K562 (cell line): Measurements from ENCODE around the gene ITGAV. TPM values are rescaled to one million over a fixed set of nuclear protein-coding genes. Genes with fewer than 3 reads are reported as not detected.
A peak's percentile ranks its signal among the peaks of the same experiment; 100 is the strongest.

Experiments
- RAD21 ChIP-seq, 2 experiments: fragments of 250-450 bp in 1 of 2; fragments of 450-650 bp in 1 of 2; sonication (Bioruptor Pico) in 1 of 2; formaldehyde crosslinking in 1 of 2; IDR thresholded peaks in 1 of 2; conservative IDR thresholded peaks in 1 of 2; 2 replicates each; pipeline versions ENCODE4 v1.4.0 to v1.8.0; 2020 to 2022; ENCODE audit warnings: mild to moderate bottlenecking in 2 of 2, moderate library complexity in 1 of 2
- TCF7 ChIP-seq: sonication (generic); IDR thresholded peaks from 2 replicates; pipeline ENCODE4 v1.6.1; 2016; ENCODE audit warnings: antibody characterized with exemption, borderline replicate concordance
- polyA plus RNA-seq, 8 experiments: library from polyadenylated mRNA; depleted of rRNA in 4 of 8; stranded (reverse) in 5 of 8; unstranded in 3 of 8; fragments of >200 nt; fragmentation: Nextera tagmentation in 2 of 8; fragmentation: Illumina TruSeq in 1 of 8; extraction: Ambion mirVana in 2 of 8; extraction: Trizol in 1 of 8; gene quantifications; 2 replicates each; pipeline versions ENCODE4 v1.2.1 to v1.2.3, GENCODE V29; 2011 to 2014; ENCODE audit warnings: inconsistent platforms in 1 of 8, missing spikeins in 1 of 8
- total RNA-seq, 7 experiments: library from RNA; depleted of rRNA in 6 of 7; stranded (reverse); fragments of >200 nt in 6 of 7; fragmentation: Illumina TruSeq in 2 of 7; extraction: Trizol in 2 of 7; gene quantifications; 2 replicates each; pipeline versions ENCODE4 v1.2.1 to v1.2.3, GENCODE V29; 2011 to 2021; ENCODE audit warnings: low replicate concordance in 1 of 7
- TF ChIP-seq, protein P1 (sequence below), 2 experiments: fragments of 450-650 bp; formaldehyde crosslinking in 1 of 2; IDR thresholded peaks; 2 replicates each; pipeline versions ENCODE4 v1.4.0 to v1.6.1; 2014 to 2020; ENCODE audit warnings: mild to moderate bottlenecking in 2 of 2, borderline replicate concordance in 1 of 2, low read depth in 1 of 2

ITGAV gene
- total and polyA plus RNA-seq, 9 of the 15 experiments (the other 6 are each of a cell fraction or from before 2014, with no cell fraction given), result 3.7 to 17.7 (median 10.7) TPM

DNA sequence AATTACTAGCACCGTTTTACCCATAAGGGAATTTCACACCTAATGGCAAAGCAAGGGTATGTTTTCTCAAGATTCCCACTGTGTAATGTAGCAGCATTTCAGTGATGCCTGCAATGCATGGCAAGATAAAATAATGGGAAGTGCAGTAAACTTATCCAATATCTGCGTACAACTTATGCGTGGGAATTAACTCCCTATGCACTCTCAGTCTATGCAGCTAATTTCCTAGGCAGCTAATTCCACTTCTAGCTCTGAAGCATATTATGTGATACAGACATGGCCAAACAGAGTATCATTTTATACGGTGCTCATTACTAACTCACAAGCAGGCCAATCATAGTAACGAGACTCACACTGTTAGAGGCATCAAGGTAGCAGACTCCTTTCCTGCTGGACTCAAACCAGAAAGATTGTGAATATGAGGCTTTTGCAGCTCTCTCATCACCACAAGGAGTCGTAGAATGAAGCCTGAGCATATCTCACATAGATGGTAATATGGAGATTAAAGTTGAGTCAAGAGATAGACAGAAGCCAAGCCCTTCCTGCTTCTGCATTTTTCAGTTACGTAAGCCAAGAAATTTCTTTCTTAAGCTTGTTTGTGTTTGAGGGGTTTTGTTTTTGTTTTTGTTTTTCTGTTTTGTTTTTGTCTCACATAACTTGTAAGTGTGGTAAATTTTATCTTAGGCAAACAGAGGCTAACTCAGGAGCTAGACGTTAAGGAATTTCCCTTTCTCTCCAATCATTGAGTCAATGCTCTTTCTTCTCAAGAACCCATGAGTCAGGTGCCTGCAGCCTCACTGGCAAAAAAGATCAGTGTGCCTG is 34.8 kb upstream of the ITGAV start (continued):
- TF ChIP-seq, protein P1, sequence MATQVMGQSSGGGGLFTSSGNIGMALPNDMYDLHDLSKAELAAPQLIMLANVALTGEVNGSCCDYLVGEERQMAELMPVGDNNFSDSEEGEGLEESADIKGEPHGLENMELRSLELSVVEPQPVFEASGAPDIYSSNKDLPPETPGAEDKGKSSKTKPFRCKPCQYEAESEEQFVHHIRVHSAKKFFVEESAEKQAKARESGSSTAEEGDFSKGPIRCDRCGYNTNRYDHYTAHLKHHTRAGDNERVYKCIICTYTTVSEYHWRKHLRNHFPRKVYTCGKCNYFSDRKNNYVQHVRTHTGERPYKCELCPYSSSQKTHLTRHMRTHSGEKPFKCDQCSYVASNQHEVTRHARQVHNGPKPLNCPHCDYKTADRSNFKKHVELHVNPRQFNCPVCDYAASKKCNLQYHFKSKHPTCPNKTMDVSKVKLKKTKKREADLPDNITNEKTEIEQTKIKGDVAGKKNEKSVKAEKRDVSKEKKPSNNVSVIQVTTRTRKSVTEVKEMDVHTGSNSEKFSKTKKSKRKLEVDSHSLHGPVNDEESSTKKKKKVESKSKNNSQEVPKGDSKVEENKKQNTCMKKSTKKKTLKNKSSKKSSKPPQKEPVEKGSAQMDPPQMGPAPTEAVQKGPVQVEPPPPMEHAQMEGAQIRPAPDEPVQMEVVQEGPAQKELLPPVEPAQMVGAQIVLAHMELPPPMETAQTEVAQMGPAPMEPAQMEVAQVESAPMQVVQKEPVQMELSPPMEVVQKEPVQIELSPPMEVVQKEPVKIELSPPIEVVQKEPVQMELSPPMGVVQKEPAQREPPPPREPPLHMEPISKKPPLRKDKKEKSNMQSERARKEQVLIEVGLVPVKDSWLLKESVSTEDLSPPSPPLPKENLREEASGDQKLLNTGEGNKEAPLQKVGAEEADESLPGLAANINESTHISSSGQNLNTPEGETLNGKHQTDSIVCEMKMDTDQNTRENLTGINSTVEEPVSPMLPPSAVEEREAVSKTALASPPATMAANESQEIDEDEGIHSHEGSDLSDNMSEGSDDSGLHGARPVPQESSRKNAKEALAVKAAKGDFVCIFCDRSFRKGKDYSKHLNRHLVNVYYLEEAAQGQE (IDR thresholded peaks at IDR 0.05; ENCODE audit: borderline replicate concordance), result peak; percentile 20; the same call in 1 of the 2 replicates
- TF ChIP-seq, protein P1 (CRISPR knock-in tag; IDR thresholded peaks at IDR 0.05; ENCODE audit: low read depth), result no peak
- no peak for TF ChIP-seq TCF7
- TF ChIP-seq RAD21 (CRISPR knock-in tag; conservative IDR thresholded peaks at IDR 0.05 in 1 of 2, IDR thresholded peaks at IDR 0.05 in 1 of 2), result peak; percentile 54 to 58
- TF ChIP-seq, all 486 proteins: peak for 4
